ENCODE measurements around the gene TTC12. TPM values are rescaled to one million over a fixed set of nuclear protein-coding genes. Genes with fewer than 3 reads are reported as not detected.

TTC12 gene, protein sequence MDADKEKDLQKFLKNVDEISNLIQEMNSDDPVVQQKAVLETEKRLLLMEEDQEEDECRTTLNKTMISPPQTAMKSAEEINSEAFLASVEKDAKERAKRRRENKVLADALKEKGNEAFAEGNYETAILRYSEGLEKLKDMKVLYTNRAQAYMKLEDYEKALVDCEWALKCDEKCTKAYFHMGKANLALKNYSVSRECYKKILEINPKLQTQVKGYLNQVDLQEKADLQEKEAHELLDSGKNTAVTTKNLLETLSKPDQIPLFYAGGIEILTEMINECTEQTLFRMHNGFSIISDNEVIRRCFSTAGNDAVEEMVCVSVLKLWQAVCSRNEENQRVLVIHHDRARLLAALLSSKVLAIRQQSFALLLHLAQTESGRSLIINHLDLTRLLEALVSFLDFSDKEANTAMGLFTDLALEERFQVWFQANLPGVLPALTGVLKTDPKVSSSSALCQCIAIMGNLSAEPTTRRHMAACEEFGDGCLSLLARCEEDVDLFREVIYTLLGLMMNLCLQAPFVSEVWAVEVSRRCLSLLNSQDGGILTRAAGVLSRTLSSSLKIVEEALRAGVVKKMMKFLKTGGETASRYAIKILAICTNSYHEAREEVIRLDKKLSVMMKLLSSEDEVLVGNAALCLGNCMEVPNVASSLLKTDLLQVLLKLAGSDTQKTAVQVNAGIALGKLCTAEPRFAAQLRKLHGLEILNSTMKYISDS
- total RNA-seq = 29.1 TPM

DNA sequence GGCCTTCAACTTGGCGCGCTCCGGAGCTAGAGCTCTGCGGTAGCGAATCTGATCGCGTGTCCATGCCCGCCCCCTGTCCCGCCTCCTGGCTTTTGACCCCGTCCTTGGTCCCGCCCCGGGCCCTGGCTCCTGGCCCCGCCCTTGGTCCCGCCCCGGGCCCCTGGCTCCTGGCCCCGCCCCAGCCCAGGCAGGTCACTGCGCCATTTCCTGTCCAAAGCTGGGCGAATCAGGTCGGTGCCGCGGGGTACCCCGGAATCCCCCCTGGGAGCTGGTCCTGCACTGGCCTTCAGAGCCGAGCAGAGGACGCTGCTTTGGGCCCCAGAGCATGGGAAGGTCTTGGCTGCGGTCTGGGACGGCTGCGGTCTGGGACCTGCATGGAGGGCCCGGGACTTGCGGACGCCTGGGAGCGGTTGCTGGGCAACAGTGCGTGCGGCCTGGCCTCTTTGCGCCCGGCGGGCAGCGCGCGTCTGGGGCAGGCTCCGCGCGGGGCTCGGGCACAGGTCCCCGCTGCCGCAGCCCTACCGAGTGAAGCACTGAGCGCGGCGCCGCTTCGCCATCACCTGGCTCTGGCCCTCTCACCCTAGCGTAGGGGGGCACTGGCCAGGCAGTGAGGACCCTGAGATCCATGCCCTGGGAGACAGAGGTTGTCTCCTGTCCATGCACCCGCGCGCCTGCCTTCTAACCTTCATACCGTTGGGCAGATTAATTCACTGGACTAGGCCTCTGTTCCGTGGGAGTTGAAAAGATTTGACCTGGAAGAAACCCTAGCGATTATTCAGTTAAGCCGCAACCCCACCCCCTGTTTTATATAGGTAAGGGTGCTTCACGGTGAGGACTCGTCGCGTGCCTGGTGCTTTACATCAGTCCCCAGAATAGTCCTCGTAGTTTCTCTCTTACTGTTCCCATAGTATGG is at the start of gene TTC12:
TSS of gene TTC12 (plus strand) at position 195 of the 913 bp plus-strand sequence. CDS start 1,675 bp downstream, outside the sequence.
- DNase-seq (ENCODE audit: low spot score) (peak; percentile 97), ATAC-seq (peak; percentile 100)
- intact Hi-C loops (cut with DNase I) = no loop called here

DNA sequence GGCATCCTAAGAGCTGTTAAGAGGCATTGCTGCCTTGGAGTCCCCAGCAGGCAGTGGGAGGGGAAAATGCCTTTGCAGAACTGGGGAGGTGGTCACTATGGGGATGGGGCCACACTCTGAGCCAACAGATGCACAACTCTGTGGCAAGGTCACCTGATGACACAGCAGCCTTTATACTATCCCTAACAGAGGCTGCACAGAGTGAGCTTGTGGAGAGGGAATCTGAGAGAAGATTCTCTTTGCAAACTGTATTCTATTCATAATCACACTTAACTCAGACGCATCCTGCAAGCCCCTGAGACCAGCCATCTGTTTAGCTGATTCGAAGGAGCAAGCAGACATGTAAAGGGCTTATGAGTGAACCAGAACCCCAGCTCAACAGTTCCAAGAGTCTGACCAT is 49.0 kb upstream of the TTC12 start:
- intact Hi-C loops (cut with DNase I) = no loop called here
- DNase-seq (ENCODE audit: low spot score) (no peak), ATAC-seq (no peak)

DNA sequence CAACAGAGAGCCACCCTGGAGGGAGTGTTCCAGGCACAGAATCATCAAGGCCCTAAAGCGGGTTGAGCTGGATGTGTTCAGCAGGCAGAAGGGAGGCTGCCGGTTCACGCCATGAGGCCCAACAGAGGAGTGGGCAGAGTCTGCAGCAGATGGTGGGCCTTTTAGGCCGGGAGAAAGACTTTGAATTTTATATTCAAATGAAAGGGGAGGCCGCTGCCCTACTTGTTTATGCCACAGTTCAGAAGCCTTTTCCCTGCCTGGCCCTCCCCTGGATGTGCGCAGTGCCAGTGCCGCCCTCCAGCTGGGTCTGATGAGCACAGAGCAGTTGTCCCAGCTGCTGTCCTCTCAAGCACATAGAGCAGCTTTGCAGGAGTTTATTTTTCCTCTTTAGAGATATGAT is 46.9 kb upstream of the TTC12 start:
- DNase-seq (ENCODE audit: low spot score) = no peak
- no peak for ATAC-seq
- intact Hi-C loops (cut with DNase I) = no loop called here

DNA sequence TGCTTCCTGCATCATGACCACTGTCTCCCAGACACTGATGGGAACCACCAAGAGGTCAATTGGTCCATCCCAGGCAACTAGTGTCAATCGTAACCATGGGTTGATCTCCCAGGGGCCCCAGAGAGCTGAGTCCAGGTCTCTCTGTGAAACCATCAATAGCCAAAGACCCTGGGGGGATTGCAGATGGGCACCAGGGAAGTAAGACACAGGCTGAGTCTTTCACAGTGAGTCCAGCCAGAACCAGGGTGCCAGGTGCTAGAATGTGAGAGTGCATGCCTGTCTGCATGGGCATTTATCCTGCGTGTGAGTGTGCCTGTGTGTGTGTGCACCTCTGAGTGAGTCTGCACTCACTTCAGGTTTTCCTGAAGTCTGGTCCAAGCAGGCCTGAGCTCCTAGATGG is 45.3 kb upstream of the TTC12 start:
- ATAC-seq (no peak), DNase-seq (ENCODE audit: low spot score) (no peak)
- intact Hi-C loops (cut with DNase I) = no loop called here

DNA sequence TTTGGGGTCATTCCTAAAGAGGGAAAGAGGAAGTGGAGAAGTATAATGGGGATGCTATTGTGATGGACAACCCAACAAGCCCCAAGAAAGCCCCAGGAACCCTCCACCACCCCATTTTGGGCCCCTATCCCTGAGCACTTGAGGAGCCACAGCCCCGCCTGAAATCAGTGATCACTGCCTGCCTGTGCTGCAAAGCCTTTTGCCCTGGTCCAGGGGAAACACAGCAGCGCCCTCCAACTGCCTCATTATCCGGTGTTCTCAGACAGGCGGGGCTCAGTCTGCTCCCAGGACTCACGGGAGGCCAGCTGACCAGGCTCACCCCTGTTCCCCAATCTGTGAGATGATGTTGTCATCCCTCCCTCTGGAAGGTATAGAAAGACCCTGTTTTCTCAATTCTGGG is 44.7 kb upstream of the TTC12 start:
- no peak for ATAC-seq
- no peak for DNase-seq (ENCODE audit: low spot score)
- intact Hi-C loops (cut with DNase I) = no loop called here

DNA sequence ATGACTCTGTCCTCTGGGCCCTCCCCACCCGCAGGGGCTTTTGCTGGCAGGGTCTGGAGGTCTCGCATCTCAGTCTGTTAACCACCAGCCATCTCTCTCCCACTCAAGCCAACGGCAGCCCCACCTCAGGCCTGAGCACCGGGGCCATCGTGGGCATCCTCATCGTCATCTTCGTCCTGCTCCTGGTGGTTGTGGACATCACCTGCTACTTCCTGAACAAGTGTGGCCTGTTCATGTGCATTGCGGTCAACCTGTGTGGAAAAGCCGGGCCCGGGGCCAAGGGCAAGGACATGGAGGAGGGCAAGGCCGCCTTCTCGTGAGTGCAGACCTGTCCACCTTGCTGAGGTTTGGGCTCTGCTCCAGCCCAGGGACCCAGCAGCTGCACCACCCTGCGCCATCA is 44.3 kb upstream of the TTC12 start:
- DNase-seq (ENCODE audit: low spot score) (no peak), ATAC-seq (no peak)
- intact Hi-C loops (cut with DNase I) = no loop called here

DNA sequence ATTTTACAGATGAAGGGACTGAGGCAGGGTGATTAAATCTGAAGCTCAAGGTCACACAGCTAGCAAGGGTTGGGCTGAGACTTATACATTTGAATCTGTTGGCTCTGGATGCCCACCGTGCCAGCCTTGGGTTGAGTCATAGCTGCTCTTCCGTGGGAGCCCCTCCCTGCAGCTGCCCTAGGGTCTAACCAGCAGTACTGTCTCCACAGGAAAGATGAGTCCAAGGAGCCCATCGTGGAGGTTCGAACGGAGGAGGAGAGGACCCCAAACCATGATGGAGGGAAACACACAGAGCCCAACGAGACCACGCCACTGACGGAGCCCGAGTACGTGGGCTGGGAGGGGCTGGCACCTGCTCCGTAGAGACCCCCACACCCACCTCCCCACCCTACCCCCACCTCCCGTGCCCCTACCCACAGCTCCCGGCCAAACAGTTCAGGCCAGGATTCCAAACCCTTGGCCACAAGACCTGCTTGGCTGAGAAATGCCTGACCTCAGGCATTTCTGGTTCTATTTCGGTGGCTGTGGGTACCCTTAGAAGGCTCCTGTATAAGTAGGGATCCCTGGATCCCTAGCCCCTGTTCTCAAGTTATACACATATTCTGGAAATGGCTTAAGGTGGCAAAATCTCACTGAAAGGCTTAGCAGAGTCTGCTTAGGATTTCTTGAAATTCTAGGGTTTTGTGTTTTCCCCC is 42.7 kb upstream of the TTC12 start:
- intact Hi-C loops (cut with DNase I) = no loop called here
- no peak for DNase-seq (ENCODE audit: low spot score)
- no peak for ATAC-seq

DNA sequence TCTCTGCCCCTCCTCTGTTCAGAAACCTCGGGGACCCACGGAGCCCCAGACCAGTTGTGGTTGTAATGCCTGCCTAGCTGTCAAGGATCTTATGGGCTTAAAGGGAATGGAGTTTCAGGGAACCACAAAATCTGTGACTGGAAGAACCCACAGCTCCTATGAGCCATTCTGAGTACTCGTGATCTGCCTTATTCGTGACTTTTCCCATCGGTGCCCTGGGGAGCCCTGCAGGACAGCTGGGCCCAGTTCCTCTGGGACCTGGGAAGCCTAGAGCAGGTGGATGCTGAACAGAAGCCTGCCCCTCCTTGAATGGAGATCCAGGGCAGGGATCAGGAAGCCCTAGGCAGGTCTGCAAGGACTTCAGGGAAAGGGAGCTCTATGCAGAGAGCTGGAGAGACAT is 42.1 kb upstream of the TTC12 start:
- intact Hi-C loops (cut with DNase I) = no loop called here
- no peak for DNase-seq (ENCODE audit: low spot score)
- no peak for ATAC-seq

DNA sequence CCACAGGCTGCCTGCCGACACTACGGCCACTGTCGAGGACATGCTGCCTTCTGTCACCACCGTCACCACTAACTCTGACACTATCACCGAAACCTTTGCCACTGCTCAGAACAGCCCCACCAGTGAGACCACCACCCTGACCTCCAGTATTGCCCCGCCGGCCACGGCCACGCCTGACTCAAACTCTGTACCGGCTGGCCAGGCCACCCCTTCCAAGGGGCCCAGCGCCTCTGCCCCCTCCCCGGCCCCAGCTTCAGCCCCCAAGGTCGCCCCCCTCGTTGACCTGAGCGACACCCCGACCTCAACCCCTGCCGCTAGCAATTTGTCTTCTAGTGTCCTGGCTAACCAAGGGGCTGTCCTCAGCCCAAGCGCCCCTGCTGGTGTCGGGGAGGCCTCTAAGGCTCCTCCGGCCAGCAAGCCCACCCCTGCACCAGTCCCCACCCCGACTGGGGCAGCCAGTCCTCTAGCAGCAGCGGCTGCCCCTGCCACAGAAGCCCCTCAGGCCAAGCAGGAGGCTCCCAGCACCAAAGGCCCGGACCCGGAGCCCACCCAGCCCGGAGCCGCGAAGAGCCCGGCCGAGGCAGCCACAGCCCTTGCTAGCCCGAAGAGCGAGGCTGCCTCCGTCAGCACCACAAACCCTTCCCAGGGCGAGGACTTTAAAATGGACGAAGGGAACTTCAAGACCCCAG is 41.3 kb upstream of the TTC12 start:
- no peak for DNase-seq (ENCODE audit: low spot score)
- ATAC-seq = no peak
- intact Hi-C loops (cut with DNase I) = no loop called here

DNA sequence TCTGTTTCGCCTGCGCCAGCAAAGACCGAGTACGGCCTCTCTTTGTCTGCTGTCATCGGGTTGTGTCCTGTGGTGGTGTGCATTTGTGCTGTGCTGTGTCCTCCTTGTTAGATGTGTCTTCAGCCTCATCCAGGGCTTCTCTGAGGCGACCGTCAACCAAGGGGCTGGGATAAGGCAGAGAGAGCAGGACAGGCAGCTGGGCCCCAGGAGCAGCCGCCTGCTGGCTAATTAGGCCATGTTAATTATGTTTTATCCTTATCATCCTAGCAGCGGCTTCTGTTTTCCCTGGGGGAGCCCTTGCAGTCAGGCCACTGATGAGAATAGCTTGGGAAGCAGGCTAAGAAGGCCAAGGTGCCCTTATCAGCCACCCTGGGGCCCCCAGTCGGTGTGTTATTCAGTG is 40.7 kb upstream of the TTC12 start:
- intact Hi-C loops (cut with DNase I) = no loop called here
- no peak for ATAC-seq
- DNase-seq (ENCODE audit: low spot score) = no peak

DNA sequence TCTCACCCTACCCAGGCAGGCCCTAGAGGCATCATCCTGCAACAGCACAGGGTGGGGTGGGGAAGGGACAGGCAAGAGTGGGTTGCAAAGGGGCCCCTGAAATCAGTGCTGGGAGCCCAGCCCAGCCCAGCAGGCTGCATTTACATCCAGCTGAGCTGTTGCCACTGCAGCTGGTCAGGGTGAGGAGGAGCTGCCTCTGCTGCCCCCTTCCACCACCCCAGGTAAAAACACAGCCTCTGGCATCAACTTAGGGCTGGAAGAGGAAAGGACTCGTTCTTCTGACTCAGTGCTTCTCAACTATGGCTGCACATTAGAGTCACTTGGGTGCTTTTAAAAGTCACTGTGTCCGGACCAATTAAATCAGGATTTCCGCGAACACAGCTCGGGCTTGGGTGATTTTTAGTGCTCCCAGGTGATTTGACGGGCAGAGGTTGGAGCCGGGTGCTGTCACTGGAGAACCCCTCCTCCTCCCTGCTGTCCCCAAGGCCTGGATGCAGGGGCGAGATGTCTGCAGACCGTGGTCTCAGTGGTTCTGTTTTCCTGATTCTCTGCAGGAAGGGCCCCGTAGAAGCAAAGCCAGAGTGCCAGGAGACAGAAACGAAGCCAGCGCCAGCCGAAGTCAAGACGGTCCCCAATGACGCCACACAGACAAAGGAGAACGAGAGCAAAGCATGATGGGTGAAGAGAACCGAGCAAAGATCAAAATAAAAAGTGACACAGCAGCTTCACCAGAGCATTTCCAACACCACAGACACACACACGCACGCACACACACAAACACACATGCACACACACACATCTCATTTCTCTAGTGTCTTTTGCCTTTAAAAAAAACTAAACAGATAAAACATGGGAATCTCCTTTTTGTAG is 39.4 kb upstream of the TTC12 start:
- ATAC-seq (no peak), DNase-seq (ENCODE audit: low spot score) (no peak)
- intact Hi-C loops (cut with DNase I) = no loop called here

DNA sequence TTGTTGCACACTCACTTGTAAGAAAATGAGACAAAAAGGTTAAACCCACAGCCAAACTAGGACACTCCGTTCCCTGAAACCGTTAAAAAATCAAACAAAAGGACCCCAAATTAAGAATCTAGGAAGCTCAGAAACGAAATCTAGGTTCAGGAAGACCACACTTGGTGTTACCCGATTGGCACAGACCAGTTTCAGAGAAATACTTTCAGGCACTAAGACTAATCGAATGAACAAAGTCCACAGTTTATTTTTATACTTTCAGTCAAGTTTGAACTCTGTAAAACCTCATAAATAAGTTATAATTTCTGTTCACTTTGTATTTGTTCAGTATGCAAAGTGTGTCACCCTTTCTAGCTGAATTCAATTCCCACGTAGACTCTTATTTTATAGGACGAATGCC is 38.8 kb upstream of the TTC12 start:
- ATAC-seq (no peak), DNase-seq (ENCODE audit: low spot score) (no peak)
- intact Hi-C loops (cut with DNase I) = no loop called here

DNA sequence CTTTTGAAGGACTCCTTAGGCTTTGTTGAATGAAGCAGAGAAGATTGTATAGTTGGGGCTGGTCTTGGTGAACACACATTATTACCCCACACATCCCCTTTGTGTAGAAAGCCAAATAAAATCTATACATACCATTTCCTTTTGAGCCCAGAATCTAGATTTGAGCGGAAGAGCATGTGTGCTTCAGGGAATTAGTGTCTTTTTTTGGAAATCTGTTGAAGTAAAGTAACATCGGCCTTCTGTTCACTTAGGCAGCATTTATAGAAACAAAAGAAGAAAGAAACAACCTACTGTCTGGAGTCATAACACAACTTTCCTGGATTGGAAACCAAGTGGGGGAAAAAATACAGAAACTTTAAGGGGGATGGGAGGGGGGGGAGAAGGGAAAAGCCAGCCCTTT is 37.9 kb upstream of the TTC12 start:
- intact Hi-C loops (cut with DNase I) = no loop called here
- ATAC-seq (no peak), DNase-seq (ENCODE audit: low spot score) (no peak)

DNA sequence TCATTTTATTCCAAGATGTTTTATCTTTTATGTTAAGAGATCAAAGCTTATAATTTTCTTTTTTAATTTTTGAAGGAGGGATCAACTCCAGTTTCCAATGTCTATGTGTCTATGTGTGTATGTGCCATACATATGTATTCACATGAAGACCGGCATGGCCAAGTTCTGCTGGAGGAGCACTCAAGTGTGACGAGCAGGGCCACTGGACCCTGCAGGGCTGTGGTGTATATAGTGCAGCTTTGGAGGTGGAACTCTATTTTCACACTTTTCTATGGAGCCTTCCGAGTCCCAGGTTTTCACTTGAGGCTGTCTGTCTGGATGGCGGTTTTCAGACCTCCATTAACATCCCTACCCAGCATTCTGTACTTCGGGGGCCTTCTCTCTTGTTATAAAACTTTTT is 36.5 kb upstream of the TTC12 start:
- ATAC-seq = no peak
- intact Hi-C loops (cut with DNase I) = no loop called here

DNA sequence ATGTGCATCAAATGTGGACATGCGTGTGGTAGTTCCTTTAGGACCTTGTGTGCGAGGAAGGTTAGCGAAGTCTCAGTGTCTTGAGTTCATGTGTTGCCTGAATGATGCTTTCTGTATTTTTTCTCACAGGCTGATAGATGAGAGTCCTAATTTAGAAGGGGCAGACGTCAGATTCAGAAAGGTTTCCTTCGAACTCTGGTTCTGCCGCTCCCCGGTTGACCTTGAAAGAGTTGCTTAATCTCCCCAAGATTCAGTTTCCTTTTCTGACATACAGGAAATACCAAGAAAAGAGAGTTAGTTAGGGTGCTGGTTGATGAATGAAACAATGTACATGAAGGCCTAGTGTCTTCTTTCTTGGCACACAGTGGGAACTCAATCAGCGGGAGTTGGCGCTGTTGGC is 35.9 kb upstream of the TTC12 start:
- DNase-seq (ENCODE audit: low spot score) (no peak), ATAC-seq (no peak)
- intact Hi-C loops (cut with DNase I) = no loop called here

More for the DNA sequence above, 36.5 kb upstream of the TTC12 start:
- DNase-seq (ENCODE audit: low spot score) = no peak

DNA sequence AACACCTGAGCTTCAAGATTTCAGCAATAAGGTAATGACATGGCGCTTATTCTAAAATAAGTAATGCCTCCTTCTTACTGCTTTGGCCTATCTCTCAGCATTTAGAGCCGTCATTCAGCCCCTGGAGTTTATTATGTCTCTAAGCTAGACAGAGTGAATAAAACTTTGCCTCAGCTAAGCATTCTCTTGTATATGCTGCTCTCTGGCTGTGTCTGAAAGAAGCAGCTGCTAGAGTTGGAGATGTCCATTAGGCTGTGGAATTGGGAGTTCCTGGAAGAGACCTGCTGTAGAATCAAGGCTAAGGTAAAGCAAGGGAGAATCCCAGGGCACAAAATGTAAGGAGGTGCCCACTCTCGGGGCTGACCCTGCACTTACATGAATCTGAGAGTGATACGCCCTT is 35.5 kb upstream of the TTC12 start:
- ATAC-seq (no peak), DNase-seq (ENCODE audit: low spot score) (no peak)
- intact Hi-C loops (cut with DNase I) = no loop called here

DNA sequence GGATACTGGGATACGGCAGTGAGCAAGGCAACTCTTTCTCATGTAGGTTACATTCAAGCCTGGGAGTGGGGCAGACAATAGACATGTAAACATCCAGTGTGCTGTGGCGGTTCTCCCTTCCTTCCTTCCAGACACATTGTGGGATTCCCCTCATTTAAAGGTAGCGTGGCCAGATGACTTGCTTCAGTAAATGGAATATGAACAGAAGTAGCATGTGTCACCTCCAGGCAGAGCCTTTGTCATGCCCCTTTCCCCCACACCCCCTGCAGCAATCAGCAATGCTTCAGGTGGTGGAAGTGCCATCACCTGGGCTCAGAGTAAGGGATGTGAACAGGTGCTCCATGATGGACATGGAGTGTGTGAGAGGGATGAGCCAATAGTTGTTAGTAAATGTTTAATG is 34.8 kb upstream of the TTC12 start:
- no peak for DNase-seq (ENCODE audit: low spot score)
- intact Hi-C loops (cut with DNase I) = no loop called here
- no peak for ATAC-seq

All from sciatic nerve (tissue), 2 donors.